ENCODE data around the gene STRN4. TPM values are rescaled to one million over a fixed set of nuclear protein-coding genes. Genes with fewer than 3 reads are reported as not detected.

The STRN4 gene
- polyA plus RNA-seq, 3 donors, result 37.5 to 239 (median 48.0) TPM

DNA sequence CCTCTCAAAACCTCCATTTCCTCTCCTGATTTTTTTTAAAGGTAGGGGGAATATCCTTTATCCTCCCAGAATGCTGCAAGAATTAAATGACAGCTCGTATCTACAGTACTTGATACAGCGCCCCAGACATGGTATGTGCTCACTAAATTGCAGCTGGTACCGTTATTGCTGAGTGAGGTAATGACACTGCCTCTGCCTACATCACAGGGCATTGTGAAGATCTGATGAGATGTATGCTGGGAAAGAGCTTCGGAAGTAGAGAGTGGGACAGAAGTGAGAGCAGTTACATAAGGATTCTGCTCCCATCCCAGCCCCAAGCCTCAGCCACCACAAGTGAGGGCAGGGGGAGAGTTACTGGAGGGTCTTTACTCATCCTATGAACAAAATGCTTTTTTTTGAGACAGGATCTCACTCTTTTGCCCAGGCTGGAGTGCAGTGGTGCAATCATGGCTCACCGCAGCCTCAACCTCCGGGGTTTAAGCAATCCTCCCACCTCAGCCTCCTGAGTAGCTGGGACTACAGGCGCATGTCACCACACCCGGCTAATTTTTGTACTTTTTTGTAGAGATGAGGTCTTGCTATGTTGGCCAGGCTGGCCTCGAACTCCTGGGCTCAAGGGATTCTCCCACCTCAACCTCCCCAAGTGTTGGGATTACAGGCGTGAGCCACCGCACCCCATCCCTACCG lies 2.1 kb downstream of the STRN4 start:
- Histone ChIP-seq H3K4me2 (replicated peaks; ENCODE audit: extremely low read depth, low read length, poor library complexity, severe bottlenecking) (peak overlapping the region; percentile 87), H3K27me3 (ENCODE audit: control insufficient read depth in 2 of 2, insufficient read depth in 2 of 2, low read length in 2 of 2) (no peaks in the 10 kb centered on the region), H3K9me3 (replicated peaks in 1 of 2; ENCODE audit: control insufficient read depth in 1 of 2, insufficient read depth in 1 of 2, low read length in 2 of 2) (no peaks in the 10 kb centered on the region), H3K79me2 (ENCODE audit: insufficient read depth, low read length) (peaks cover 77% of the 10 kb centered on the region), H4K20me1 (ENCODE audit: insufficient read depth, low read length) (peaks cover 70% of the 10 kb centered on the region), H3K36me3 (replicated peaks in 1 of 2; ENCODE audit: control insufficient read depth in 1 of 2, insufficient read depth in 2 of 2, low read length in 2 of 2) (peaks cover 12 to 31% of the 10 kb centered on the region in 2 donors), H3K27ac (ENCODE audit: low read depth in 1 of 2, low read length in 2 of 2) (no peak overlapping the region), H3K4me1 (ENCODE audit: control insufficient read depth in 1 of 2, insufficient read depth in 2 of 2, low read length in 2 of 2) (peaks cover 43 to 56% of the 10 kb centered on the region in 2 donors), H3K4me3 (replicated peaks in 1 of 3; ENCODE audit: low read depth in 2 of 3, low read length in 3 of 3) (peak overlapping the region in 1 of 3 experiments; percentile 97), H2AFZ (ENCODE audit: insufficient read depth, low read depth, low read length, poor library complexity, severe bottlenecking) (no peak overlapping the region), H3K9ac (ENCODE audit: insufficient read depth, low read length, poor library complexity, severe bottlenecking) (no peak overlapping the region)
- no peak for DNase-seq
- Mint-ChIP-seq H3K4me3 (peak overlapping the region; percentile 27 to 99), H3K9me3 (no peaks in the 10 kb centered on the region), H3K36me3 (peaks cover 30 to 49% of the 10 kb centered on the region in 2 donors), H3K4me1 (peaks cover 61% of the 10 kb centered on the region), H3K27ac (peak overlapping the region in 2 of 7 donors; percentile 67 to 73), H3K27me3 (ENCODE audit: low read depth in 3 of 3) (peaks cover 0 to 1% (median 0%) of the 10 kb centered on the region in 3 donors)
- intact Hi-C loops (cut with micrococcal nuclease), result loop anchor here in 1 of 2 donors (10.0 kb wide), 1 partner anchor 219 kb away; no protein-coding TSS in a partner anchor
- 93% methylated on average over 4 of the region's 12 CpGs for WGBS (ENCODE audit: insufficient coverage)
- no peak for TF ChIP-seq CTCF (IDR thresholded peaks at IDR 0.05)

DNA sequence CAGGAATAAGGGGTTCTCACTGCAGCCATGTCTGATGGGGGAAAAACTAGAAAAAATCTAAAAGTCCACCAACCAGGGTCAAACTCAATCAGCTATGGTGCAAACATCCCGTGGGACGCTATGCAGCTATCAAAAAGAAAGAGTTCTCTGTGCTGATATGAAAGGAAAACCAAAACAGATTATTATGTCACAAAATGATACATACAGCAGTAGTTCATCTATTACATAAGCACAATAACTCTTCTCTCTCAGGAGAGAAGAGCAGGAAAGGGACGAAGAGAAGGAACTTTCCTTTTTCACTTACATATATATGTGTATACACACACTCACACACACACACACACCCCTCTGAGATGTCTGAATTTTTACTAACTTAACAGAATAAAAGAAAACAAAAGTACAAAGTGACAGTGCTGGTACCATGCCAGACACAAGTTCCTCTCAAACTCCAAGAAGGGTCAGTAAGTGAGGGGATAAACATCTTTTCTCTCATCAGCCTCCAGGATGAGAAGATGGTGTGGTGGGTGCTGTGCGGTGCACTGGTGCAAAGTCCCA lies 3.2 kb downstream of the STRN4 start:
- peak overlapping the region in 1 of 3 experiments; percentile 21 for H3K4me3 ChIP-seq (replicated peaks in 1 of 3; ENCODE audit: low read depth in 2 of 3, low read length in 3 of 3)
- Mint-ChIP-seq H3K36me3 (peaks cover 38 to 50% of the 10 kb centered on the region in 2 donors), H3K27me3 (ENCODE audit: low read depth in 3 of 3) (peaks cover 0 to 1% (median 1%) of the 10 kb centered on the region in 3 donors), H3K9me3 (no peaks in the 10 kb centered on the region), H3K4me1 (peaks cover 59% of the 10 kb centered on the region), H3K27ac (peak overlapping the region in 5 of 7 donors; percentile 13 to 70 (median 63)), H3K4me3 (no peak overlapping the region)
- no CpG with 5 or more reads among the region's 4 CpGs for WGBS (ENCODE audit: insufficient coverage)
- H3K36me3 ChIP-seq (replicated peaks in 1 of 2; ENCODE audit: control insufficient read depth in 1 of 2, insufficient read depth in 2 of 2, low read length in 2 of 2), result peaks cover 22 to 43% of the 10 kb centered on the region in 2 donors
- DNase-seq, result no peak
- peaks cover 43 to 56% of the 10 kb centered on the region in 2 donors for H3K4me1 ChIP-seq (ENCODE audit: control insufficient read depth in 1 of 2, insufficient read depth in 2 of 2, low read length in 2 of 2)
- no peak overlapping the region for H3K9ac ChIP-seq (ENCODE audit: insufficient read depth, low read length, poor library complexity, severe bottlenecking)
- peaks cover 89% of the 10 kb centered on the region for H3K79me2 ChIP-seq (ENCODE audit: insufficient read depth, low read length)
- no peaks in the 10 kb centered on the region for H3K27me3 ChIP-seq (ENCODE audit: control insufficient read depth in 2 of 2, insufficient read depth in 2 of 2, low read length in 2 of 2)
- intact Hi-C loops (cut with micrococcal nuclease), result loop anchor here in 1 of 2 donors (10.0 kb wide), 1 partner anchor 218 kb away; no protein-coding TSS in a partner anchor
- peaks cover 81% of the 10 kb centered on the region for H4K20me1 ChIP-seq (ENCODE audit: insufficient read depth, low read length)
- H3K9me3 ChIP-seq (replicated peaks in 1 of 2; ENCODE audit: control insufficient read depth in 1 of 2, insufficient read depth in 1 of 2, low read length in 2 of 2), result no peaks in the 10 kb centered on the region
- H3K27ac ChIP-seq (ENCODE audit: low read depth in 1 of 2, low read length in 2 of 2), result peak overlapping the region in 1 of 2 donors; percentile 30
- no peak overlapping the region for H2AFZ ChIP-seq (ENCODE audit: insufficient read depth, low read depth, low read length, poor library complexity, severe bottlenecking)
- TF ChIP-seq CTCF (IDR thresholded peaks at IDR 0.05), result no peak
- peak overlapping the region; percentile 19 for H3K4me2 ChIP-seq (replicated peaks; ENCODE audit: extremely low read depth, low read length, poor library complexity, severe bottlenecking)

All from CD14-positive monocyte (primary cell).